GM12878 (cell line): ENCODE data around the gene ETNPPL. TPM values are rescaled to one million over a fixed set of nuclear protein-coding genes. Genes with fewer than 3 reads are reported as not detected.

Source experiments
- ATAC-seq: fragments of 200-7000 bp; cut with Tn5 transposase; 3 replicates; pipeline ENCODE4 v1.9.1; 2020; ENCODE audit warnings: mild to moderate bottlenecking, moderate library complexity
- BruUV-seq: library from RNA; stranded (reverse); fragments of 400-500 nt; replicated peaks from 2 replicates; lab custom pipeline; 2021; lab: Mats Ljungman, UMichigan
- CTCF ChIA-PET: fragments of 300-600 bp; sonication (Branson Sonifier 250); formaldehyde crosslinking; extraction: SDS; loops from one replicate; lab custom pipeline; 2021; ENCODE audit warnings: inconsistent platforms; lab: Yijun Ruan, JAX
- POLR2A ChIA-PET: fragments of 350-600 bp; formaldehyde crosslinking; extraction: SDS; loops from one replicate; lab custom pipeline; 2021; ENCODE audit warnings: inconsistent platforms; lab: Charles Lee
- RAD21 ChIA-PET: fragments of 300-600 bp; sonication (Branson Sonifier 250); formaldehyde crosslinking; loops from one replicate; lab custom pipeline; 2023; ENCODE audit warnings: antibody characterized with exemption; ENCODE audit not compliant: unreplicated experiment; lab: Charles Lee
- SMC1A ChIA-PET: fragments of 300-600 bp; sonication (Branson Sonifier 250); formaldehyde crosslinking; loops from one replicate; lab custom pipeline; 2023; ENCODE audit not compliant: unreplicated experiment, uncharacterized antibody; lab: Charles Lee
- DNase-seq: peaks from one replicate; pipeline ENCODE4 v3.0.0-alpha.2; 2011; ENCODE audit warnings: low read depth, low spot score
- FAIRE-seq: peaks from 3 replicates; lab custom pipeline; 2011; peaks lifted over from hg19 to GRCh38; lab: Jason Lieb, UNC
- H2AFZ ChIP-seq: 2 replicates; pipeline ENCODE4 v1.6.0; 2011; ENCODE audit warnings: low read depth, low read length, control low read depth; ENCODE audit not compliant: control insufficient read depth
- H3K27ac ChIP-seq: 2 replicates; pipeline ENCODE4 v1.5.1; 2011; ENCODE audit warnings: control low read depth; ENCODE audit not compliant: control insufficient read depth, insufficient read depth
- H3K27me3 ChIP-seq, 2 experiments: replicated peaks in 1 of 2; 2 replicates each; pipeline versions ENCODE4 v1.6.0 to v1.6.1; 2011; ENCODE audit warnings: low read length in 1 of 2; ENCODE audit not compliant: control insufficient read depth in 2 of 2, insufficient read depth in 2 of 2
- H3K36me3 ChIP-seq, 2 experiments: 2 replicates each; pipeline ENCODE4 v1.5.1; 2011; ENCODE audit warnings: low read length in 1 of 2; ENCODE audit not compliant: control insufficient read depth in 2 of 2, insufficient read depth in 2 of 2
- H3K4me1 ChIP-seq: 2 replicates; pipeline ENCODE4 v1.6.1; 2011; ENCODE audit warnings: mild to moderate bottlenecking, low read length, moderate library complexity, mixed read lengths; ENCODE audit not compliant: control insufficient read depth, insufficient read depth
- H3K4me2 ChIP-seq: 2 replicates; pipeline ENCODE4 v1.6.0; 2011; ENCODE audit warnings: control low read depth; ENCODE audit not compliant: control insufficient read depth, insufficient read depth
- H3K4me3 ChIP-seq: fragments of 200-600 bp; sonication (generic); 2 replicates; pipeline ENCODE4 v1.5.1; 2016
- H3K79me2 ChIP-seq: 2 replicates; pipeline ENCODE4 v1.6.0; 2011; ENCODE audit warnings: low read length; ENCODE audit not compliant: control insufficient read depth, insufficient read depth
- H3K9ac ChIP-seq: 2 replicates; pipeline ENCODE4 v1.8.0; 2011; ENCODE audit warnings: low read length, control low read depth, mixed read lengths; ENCODE audit not compliant: control insufficient read depth, insufficient read depth
- H3K9me3 ChIP-seq: replicated peaks from 3 replicates; pipeline ENCODE4 v1.5.1; 2011; ENCODE audit warnings: mild to moderate bottlenecking, low read length; ENCODE audit not compliant: control insufficient read depth, insufficient read depth
- H4K20me1 ChIP-seq: 2 replicates; pipeline ENCODE4 v1.6.0; 2011; ENCODE audit not compliant: control insufficient read depth, insufficient read depth
- ATF7 ChIP-seq: fragments of 450-650 bp; IDR thresholded peaks from 2 replicates; pipeline ENCODE4 v1.6.1; 2016; ENCODE audit warnings: low read depth, mild to moderate bottlenecking
- CBX3 ChIP-seq: fragments of 200-600 bp; sonication (generic); IDR thresholded peaks from 2 replicates; pipeline ENCODE4 v1.6.1; 2016; ENCODE audit warnings: low read depth, borderline replicate concordance
- HDAC2 ChIP-seq: fragments of 200-600 bp; sonication (generic); IDR thresholded peaks from 2 replicates; pipeline ENCODE4 v1.6.1; 2017
- KDM1A ChIP-seq: fragments of 200-600 bp; sonication (generic); IDR thresholded peaks from 2 replicates; pipeline ENCODE4 v1.6.1; 2016; ENCODE audit warnings: borderline replicate concordance
- PML ChIP-seq: IDR thresholded peaks from 2 replicates; pipeline ENCODE4 v1.6.1; 2012; ENCODE audit warnings: low read length, inconsistent platforms
- RAD51 ChIP-seq: fragments of 450-650 bp; IDR thresholded peaks from 2 replicates; pipeline ENCODE4 v1.6.1; 2016; ENCODE audit warnings: moderate library complexity, mild to moderate bottlenecking, inconsistent platforms
- SIX5 ChIP-seq: IDR thresholded peaks from 2 replicates; pipeline ENCODE4 v1.6.1; 2011; ENCODE audit warnings: mild to moderate bottlenecking, low read depth, low read length, moderate library complexity; ENCODE audit not compliant: severe bottlenecking
- SMAD1 ChIP-seq: fragments of 450-650 bp; IDR thresholded peaks from 2 replicates; pipeline ENCODE4 v1.6.1; 2018; ENCODE audit warnings: mild to moderate bottlenecking, low read depth; ENCODE audit not compliant: partially characterized antibody
- SMAD5 ChIP-seq: IDR thresholded peaks from 2 replicates; pipeline ENCODE4 v1.6.1; 2016; ENCODE audit warnings: antibody characterized with exemption, low read depth
- SMARCA5 ChIP-seq: fragments of 450-650 bp; IDR thresholded peaks from 2 replicates; pipeline ENCODE4 v1.6.1; 2017; ENCODE audit warnings: mild to moderate bottlenecking
- STAT1 ChIP-seq: fragments of 450-650 bp; conservative IDR thresholded peaks from 2 replicates; pipeline ENCODE4 v1.6.1; 2014; ENCODE audit warnings: antibody characterized with exemption, mild to moderate bottlenecking
- SUZ12 ChIP-seq: fragments of 200-600 bp; sonication (generic); IDR thresholded peaks from one replicate; pipeline ENCODE4 v1.6.1; 2018; ENCODE audit warnings: antibody characterized with exemption, mild to moderate bottlenecking; ENCODE audit not compliant: unreplicated experiment
- TBL1XR1 ChIP-seq: IDR thresholded peaks from 2 replicates; pipeline ENCODE4 v1.6.1; 2012; ENCODE audit warnings: low read depth, low read length, improper control_type of control experiment
- YY1 ChIP-seq: IDR thresholded peaks from 2 replicates; pipeline ENCODE4 v1.6.1; 2011; ENCODE audit warnings: low read depth, mild to moderate bottlenecking, low read length
- WGBS: methylation state at CpG from one replicate; pipeline ENCODE4 v1.1.6; 2016; ENCODE audit warnings: low lambda C conversion rate; ENCODE audit not compliant: insufficient replicate concordance, insufficient coverage; ENCODE audit errors: missing lambda C conversion rate; 5-methylcytosine and 5-hydroxymethylcytosine counted together
- in situ Hi-C: fragments of 300-500 bp; cut with MboI; formaldehyde crosslinking; loops from 9 replicates; pipeline ENCODE4 v1.14.3; 2018; ENCODE audit warnings: mixed read lengths
- intact Hi-C: fragments of 100-400 bp; cut with micrococcal nuclease; formaldehyde crosslinking; loops from one replicate; pipeline ENCODE4 v1.14.2; 2022; ENCODE audit not compliant: unreplicated experiment
- polyA plus RNA-seq, 11 experiments: library from polyadenylated mRNA; depleted of rRNA in 4 of 11; unstranded in 6 of 11; stranded (reverse) in 5 of 11; fragments of >200 nt; fragmentation: Nextera tagmentation in 4 of 11; fragmentation: Illumina TruSeq in 1 of 11; extraction: Ambion mirVana in 4 of 11; extraction: Trizol in 1 of 11; gene quantifications; 1 replicate in 1 of 11; 2 replicates in 10 of 11; pipeline versions ENCODE4 v1.2.1 to v1.2.3, GENCODE V29; 2011 to 2016; ENCODE audit warnings: inconsistent platforms in 2 of 11, missing spikeins in 2 of 11, low read depth in 1 of 11
- total RNA-seq, 4 experiments: library from RNA; depleted of rRNA in 3 of 4; stranded (reverse); fragments of >200 nt in 3 of 4; fragmentation: Illumina TruSeq in 1 of 4; extraction: Trizol in 1 of 4; gene quantifications; 2 replicates each; pipeline versions ENCODE4 v1.2.1 to v1.2.3, GENCODE V29; 2013 to 2021
- TF ChIP-seq, protein P1 (sequence below): IDR thresholded peaks from 2 replicates; pipeline ENCODE4 v1.6.1; 2012; ENCODE audit warnings: improper control_type of control experiment, low read depth, low read length; ENCODE audit not compliant: insufficient replicate concordance
- TF ChIP-seq, protein P2 (sequence below): fragments of 450-650 bp; IDR thresholded peaks from 2 replicates; pipeline ENCODE4 v1.6.1; 2017; ENCODE audit warnings: low read depth, mild to moderate bottlenecking, moderate library complexity
- TF ChIP-seq, protein P3 (sequence below): fragments of 450-650 bp; IDR thresholded peaks from 2 replicates; pipeline ENCODE4 v1.6.1; 2016; ENCODE audit warnings: mild to moderate bottlenecking
- TF ChIP-seq, protein P4 (sequence below): fragments of 450-650 bp; IDR thresholded peaks from 2 replicates; pipeline ENCODE4 v1.6.1; 2014; ENCODE audit warnings: mild to moderate bottlenecking

The ETNPPL gene
- total and polyA plus RNA-seq, 10 of the 15 experiments (the other 5 are each of a cell fraction or from before 2014, with no cell fraction given): not detected

DNA sequence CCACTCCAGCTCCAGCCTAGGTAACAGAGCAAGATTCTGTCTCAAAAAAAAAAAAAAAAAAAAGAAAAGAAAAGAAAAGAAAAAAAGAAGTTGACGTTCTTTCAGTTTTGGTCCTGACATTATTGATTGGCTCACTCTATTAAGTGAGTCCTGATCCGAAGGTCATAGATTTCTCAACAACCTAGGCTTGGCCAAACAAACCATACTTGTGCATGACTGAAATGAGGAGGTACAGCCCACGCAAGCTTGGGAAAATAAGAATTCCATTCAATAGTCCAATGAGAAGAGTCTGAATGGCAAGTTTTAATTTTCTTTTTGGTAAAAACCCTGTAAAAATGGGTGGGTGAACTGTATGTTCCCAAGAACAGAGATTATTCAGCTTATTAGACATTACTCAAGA lies 3.2 kb upstream of the ETNPPL start:
- WGBS: 7% methylated on average over 3 of the region's 3 CpGs
- no peak overlapping the region for H3K27ac ChIP-seq
- RAD21 ChIA-PET: interaction anchor here (0.6 kb wide), 1 partner anchor 533 kb away, joined by 3 read pairs; no protein-coding TSS in a partner anchor
- SMC1A ChIA-PET: no interaction called here
- no peaks in the 10 kb centered on the region for H3K36me3 ChIP-seq
- no peak for DNase-seq
- no TSS peak for BruUV-seq
- no peaks in the 10 kb centered on the region for H3K79me2 ChIP-seq
- H3K4me1 ChIP-seq: no peaks in the 10 kb centered on the region
- H3K27me3 ChIP-seq: peaks cover 0 to 11% of the 10 kb centered on the region in 2 experiments; a peak in 3 of 4 replicates
- POLR2A ChIA-PET: no interaction called here
- H4K20me1 ChIP-seq: no peaks in the 10 kb centered on the region
- no peak overlapping the region for H3K4me2 ChIP-seq
- in situ Hi-C loops: no loop called here
- H3K9ac ChIP-seq: no peak overlapping the region
- intact Hi-C loops: no loop called here
- H2AFZ ChIP-seq: no peak overlapping the region
- H3K4me3 ChIP-seq: no peak overlapping the region
- CTCF ChIA-PET: no interaction called here
- no peaks in the 10 kb centered on the region for H3K9me3 ChIP-seq
- no peak for FAIRE-seq
- no peak for ATAC-seq
- TF ChIP-seq, protein P1, sequence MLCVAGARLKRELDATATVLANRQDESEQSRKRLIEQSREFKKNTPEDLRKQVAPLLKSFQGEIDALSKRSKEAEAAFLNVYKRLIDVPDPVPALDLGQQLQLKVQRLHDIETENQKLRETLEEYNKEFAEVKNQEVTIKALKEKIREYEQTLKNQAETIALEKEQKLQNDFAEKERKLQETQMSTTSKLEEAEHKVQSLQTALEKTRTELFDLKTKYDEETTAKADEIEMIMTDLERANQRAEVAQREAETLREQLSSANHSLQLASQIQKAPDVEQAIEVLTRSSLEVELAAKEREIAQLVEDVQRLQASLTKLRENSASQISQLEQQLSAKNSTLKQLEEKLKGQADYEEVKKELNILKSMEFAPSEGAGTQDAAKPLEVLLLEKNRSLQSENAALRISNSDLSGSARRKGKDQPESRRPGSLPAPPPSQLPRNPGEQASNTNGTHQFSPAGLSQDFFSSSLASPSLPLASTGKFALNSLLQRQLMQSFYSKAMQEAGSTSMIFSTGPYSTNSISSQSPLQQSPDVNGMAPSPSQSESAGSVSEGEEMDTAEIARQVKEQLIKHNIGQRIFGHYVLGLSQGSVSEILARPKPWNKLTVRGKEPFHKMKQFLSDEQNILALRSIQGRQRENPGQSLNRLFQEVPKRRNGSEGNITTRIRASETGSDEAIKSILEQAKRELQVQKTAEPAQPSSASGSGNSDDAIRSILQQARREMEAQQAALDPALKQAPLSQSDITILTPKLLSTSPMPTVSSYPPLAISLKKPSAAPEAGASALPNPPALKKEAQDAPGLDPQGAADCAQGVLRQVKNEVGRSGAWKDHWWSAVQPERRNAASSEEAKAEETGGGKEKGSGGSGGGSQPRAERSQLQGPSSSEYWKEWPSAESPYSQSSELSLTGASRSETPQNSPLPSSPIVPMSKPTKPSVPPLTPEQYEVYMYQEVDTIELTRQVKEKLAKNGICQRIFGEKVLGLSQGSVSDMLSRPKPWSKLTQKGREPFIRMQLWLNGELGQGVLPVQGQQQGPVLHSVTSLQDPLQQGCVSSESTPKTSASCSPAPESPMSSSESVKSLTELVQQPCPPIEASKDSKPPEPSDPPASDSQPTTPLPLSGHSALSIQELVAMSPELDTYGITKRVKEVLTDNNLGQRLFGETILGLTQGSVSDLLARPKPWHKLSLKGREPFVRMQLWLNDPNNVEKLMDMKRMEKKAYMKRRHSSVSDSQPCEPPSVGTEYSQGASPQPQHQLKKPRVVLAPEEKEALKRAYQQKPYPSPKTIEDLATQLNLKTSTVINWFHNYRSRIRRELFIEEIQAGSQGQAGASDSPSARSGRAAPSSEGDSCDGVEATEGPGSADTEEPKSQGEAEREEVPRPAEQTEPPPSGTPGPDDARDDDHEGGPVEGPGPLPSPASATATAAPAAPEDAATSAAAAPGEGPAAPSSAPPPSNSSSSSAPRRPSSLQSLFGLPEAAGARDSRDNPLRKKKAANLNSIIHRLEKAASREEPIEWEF: no peak
- TF ChIP-seq SMARCA5 (no peak), ATF7 (no peak), KDM1A (no peak), CBX3 (no peak), YY1 (no peak), SIX5 (no peak), PML (no peak), SMAD5 (no peak), HDAC2 (no peak), STAT1 (no peak), RAD51 (no peak), SMAD1 (no peak), TBL1XR1 (no peak), SUZ12 (no peak)
- TF ChIP-seq, protein P2, sequence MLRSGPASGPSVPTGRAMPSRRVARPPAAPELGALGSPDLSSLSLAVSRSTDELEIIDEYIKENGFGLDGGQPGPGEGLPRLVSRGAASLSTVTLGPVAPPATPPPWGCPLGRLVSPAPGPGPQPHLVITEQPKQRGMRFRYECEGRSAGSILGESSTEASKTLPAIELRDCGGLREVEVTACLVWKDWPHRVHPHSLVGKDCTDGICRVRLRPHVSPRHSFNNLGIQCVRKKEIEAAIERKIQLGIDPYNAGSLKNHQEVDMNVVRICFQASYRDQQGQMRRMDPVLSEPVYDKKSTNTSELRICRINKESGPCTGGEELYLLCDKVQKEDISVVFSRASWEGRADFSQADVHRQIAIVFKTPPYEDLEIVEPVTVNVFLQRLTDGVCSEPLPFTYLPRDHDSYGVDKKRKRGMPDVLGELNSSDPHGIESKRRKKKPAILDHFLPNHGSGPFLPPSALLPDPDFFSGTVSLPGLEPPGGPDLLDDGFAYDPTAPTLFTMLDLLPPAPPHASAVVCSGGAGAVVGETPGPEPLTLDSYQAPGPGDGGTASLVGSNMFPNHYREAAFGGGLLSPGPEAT: no peak
- TF ChIP-seq, protein P3, sequence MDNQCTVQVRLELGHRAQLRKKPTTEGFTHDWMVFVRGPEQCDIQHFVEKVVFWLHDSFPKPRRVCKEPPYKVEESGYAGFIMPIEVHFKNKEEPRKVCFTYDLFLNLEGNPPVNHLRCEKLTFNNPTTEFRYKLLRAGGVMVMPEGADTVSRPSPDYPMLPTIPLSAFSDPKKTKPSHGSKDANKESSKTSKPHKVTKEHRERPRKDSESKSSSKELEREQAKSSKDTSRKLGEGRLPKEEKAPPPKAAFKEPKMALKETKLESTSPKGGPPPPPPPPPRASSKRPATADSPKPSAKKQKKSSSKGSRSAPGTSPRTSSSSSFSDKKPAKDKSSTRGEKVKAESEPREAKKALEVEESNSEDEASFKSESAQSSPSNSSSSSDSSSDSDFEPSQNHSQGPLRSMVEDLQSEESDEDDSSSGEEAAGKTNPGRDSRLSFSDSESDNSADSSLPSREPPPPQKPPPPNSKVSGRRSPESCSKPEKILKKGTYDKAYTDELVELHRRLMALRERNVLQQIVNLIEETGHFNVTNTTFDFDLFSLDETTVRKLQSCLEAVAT: no peak
- TF ChIP-seq, protein P4, sequence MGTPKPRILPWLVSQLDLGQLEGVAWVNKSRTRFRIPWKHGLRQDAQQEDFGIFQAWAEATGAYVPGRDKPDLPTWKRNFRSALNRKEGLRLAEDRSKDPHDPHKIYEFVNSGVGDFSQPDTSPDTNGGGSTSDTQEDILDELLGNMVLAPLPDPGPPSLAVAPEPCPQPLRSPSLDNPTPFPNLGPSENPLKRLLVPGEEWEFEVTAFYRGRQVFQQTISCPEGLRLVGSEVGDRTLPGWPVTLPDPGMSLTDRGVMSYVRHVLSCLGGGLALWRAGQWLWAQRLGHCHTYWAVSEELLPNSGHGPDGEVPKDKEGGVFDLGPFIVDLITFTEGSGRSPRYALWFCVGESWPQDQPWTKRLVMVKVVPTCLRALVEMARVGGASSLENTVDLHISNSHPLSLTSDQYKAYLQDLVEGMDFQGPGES: no peak
